Neutrophil (primary cell): ENCODE results near the gene CCDC146.

Experiments
- H3K27ac ChIP-seq: fragments of 200-600 bp; sonication (generic); 2 replicates; pipeline ENCODE4 v1.5.1; 2016; ENCODE audit warnings: mild to moderate bottlenecking, moderate library complexity
- H3K27me3 ChIP-seq: fragments of 200-600 bp; sonication (generic); 2 replicates; pipeline ENCODE4 v1.6.0; 2016; ENCODE audit warnings: mild to moderate bottlenecking
- H3K36me3 ChIP-seq: fragments of 200-600 bp; sonication (generic); 2 replicates; pipeline ENCODE4 v1.5.1; 2017
- H3K4me1 ChIP-seq, 2 experiments: fragments of 200-600 bp in 1 of 2; sonication (generic) in 1 of 2; 1 replicate in 1 of 2; 2 replicates in 1 of 2; pipeline versions ENCODE4 v1.5.1 to v1.6.1; 2013 to 2016; ENCODE audit warnings: low read depth in 1 of 2, low read length in 1 of 2, mild to moderate bottlenecking in 1 of 2, moderate library complexity in 1 of 2; ENCODE audit not compliant: control insufficient read depth in 1 of 2, insufficient read depth in 1 of 2
- H3K4me3 ChIP-seq, 2 experiments: fragments of 200-600 bp in 1 of 2; sonication (generic) in 1 of 2; 1 replicate in 1 of 2; 2 replicates in 1 of 2; pipeline ENCODE4 v1.5.1; 2013 to 2016; ENCODE audit warnings: low read depth in 1 of 2, low read length in 1 of 2, mild to moderate bottlenecking in 1 of 2, moderate library complexity in 1 of 2
- H3K9me3 ChIP-seq: fragments of 200-600 bp; sonication (generic); 2 replicates; pipeline ENCODE4 v1.5.1; 2016
- TF ChIP-seq, protein P1 (sequence below): fragments of 200-600 bp; sonication (generic); IDR thresholded peaks from 2 replicates; pipeline ENCODE4 v1.5.1; 2016; ENCODE audit warnings: antibody characterized with exemption

The CCDC146 gene

DNA sequence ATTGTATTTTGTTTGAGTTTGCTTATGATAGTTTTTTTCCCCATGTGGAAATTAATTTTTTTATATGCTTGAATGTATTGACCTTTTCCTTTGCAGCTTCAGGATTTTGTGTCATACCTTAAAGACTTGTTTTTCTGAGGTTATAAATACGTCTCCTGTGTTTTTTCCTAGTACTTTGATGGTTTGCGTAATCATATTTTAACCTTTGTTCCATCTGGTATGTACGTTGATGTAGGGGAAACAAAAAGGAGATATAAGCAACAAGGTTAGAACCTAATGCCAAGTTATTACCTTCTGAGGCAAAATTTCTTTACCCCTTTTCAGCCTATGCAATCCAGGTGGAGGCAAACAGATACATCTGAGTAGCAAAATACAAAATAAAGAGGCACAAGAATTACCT is 59.3 kb downstream of the CCDC146 start:
- TF ChIP-seq, protein P1, sequence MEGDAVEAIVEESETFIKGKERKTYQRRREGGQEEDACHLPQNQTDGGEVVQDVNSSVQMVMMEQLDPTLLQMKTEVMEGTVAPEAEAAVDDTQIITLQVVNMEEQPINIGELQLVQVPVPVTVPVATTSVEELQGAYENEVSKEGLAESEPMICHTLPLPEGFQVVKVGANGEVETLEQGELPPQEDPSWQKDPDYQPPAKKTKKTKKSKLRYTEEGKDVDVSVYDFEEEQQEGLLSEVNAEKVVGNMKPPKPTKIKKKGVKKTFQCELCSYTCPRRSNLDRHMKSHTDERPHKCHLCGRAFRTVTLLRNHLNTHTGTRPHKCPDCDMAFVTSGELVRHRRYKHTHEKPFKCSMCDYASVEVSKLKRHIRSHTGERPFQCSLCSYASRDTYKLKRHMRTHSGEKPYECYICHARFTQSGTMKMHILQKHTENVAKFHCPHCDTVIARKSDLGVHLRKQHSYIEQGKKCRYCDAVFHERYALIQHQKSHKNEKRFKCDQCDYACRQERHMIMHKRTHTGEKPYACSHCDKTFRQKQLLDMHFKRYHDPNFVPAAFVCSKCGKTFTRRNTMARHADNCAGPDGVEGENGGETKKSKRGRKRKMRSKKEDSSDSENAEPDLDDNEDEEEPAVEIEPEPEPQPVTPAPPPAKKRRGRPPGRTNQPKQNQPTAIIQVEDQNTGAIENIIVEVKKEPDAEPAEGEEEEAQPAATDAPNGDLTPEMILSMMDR: no peak
- Histone ChIP-seq H3K27ac (no peak overlapping the region), H3K4me1 (peaks cover 10 to 13% of the 10 kb centered on the region in 2 experiments), H3K4me3 (no peak overlapping the region), H3K9me3 (no peaks in the 10 kb centered on the region), H3K27me3 (no peaks in the 10 kb centered on the region), H3K36me3 (no peaks in the 10 kb centered on the region)

DNA sequence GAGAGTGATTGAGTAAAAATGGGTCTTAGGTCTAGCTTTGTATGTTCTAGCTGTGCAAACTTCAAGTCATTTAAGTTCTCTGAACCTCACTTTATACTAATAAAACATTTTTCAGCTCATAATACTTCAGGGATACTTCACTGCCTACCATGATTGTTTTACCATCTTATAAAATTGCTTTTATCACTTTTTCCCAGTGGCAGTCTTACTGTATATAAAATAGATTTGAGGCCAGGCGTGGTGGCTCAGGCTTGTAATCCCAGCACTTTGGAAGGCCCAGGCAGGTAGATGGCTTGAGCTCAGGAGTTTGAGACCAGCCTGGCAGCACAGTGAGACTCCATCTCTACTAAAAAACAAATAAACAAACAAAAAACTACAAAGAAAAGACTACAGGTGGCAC is 59.8 kb downstream of the CCDC146 start:
- Histone ChIP-seq H3K36me3 (no peaks in the 10 kb centered on the region), H3K9me3 (no peaks in the 10 kb centered on the region), H3K4me1 (peaks cover 15 to 19% of the 10 kb centered on the region in 2 experiments), H3K27ac (no peak overlapping the region), H3K4me3 (no peak overlapping the region), H3K27me3 (no peaks in the 10 kb centered on the region)
- TF ChIP-seq, protein P1: no peak

DNA sequence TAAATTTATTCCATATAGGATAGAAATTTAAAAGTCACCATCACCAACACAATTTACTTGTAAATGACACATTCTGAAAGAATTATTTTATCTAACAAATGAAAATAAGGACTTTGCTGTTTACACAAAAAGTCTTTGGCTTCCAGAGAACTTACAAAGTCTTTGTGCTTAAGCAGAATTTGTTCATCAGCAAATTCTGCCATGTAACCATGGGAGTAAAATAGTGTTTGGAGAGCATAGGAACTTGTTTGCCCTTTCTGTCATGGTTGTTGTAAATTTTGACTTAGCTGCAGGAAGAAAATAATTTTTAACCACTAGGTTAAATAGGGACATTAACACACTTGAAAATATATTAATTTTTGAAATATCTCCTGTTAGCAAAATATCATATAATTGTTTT is 62.0 kb downstream of the CCDC146 start:
- H3K27ac ChIP-seq: no peak overlapping the region
- TF ChIP-seq, protein P1: no peak

DNA sequence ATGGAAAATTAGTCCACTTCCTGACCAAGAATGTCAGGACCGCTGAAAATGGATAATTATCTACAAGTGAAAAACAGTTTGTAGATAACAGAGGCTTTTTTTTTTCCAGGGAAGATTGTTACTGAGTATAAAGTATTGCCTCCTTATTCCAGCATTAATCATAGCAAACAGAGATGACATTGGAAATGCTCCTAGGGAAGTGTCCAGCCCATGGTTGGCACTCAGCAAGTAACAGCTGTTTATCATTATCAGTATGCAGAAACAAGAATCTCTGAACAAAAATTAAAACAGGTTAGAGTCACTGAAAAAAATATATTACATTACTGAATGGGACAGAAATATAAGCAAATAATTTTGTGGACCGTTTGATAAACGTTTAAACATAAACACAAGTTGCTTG is 62.6 kb downstream of the CCDC146 start:
- Histone ChIP-seq H3K9me3 (no peaks in the 10 kb centered on the region), H3K36me3 (no peaks in the 10 kb centered on the region), H3K4me3 (no peak overlapping the region), H3K27ac (no peak overlapping the region), H3K4me1 (peaks cover 38 to 46% of the 10 kb centered on the region in 2 experiments), H3K27me3 (no peaks in the 10 kb centered on the region)
- TF ChIP-seq, protein P1: no peak

More for the DNA sequence above, 62.0 kb downstream of the CCDC146 start:
- no peaks in the 10 kb centered on the region for H3K36me3 ChIP-seq
- H3K4me3 ChIP-seq: no peak overlapping the region
- peaks cover 32 to 41% of the 10 kb centered on the region in 2 experiments for H3K4me1 ChIP-seq
- no peaks in the 10 kb centered on the region for H3K9me3 ChIP-seq
- H3K27me3 ChIP-seq: no peaks in the 10 kb centered on the region

DNA sequence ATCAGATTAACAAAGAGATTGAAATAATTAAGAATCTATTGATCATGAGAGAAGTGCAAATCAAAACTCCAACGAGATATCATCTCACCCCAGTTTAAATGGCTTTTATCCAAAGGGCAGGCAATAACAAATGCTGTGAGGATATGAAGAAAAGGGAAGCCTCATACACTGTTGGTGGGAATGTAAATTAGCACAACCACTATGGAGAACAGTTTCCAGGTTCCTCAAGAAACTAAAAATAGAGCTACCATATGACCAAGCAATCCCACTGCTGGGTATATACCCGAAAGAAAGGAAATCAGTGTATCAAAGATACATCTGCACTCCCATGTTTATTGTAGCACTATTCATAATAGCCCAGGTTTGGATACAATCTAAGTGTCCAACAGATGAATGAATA is 63.5 kb downstream of the CCDC146 start:
- TF ChIP-seq, protein P1: no peak
- peaks cover 43 to 55% of the 10 kb centered on the region in 2 experiments for H3K4me1 ChIP-seq
- H3K9me3 ChIP-seq: no peaks in the 10 kb centered on the region
- no peaks in the 10 kb centered on the region for H3K36me3 ChIP-seq
- H3K27me3 ChIP-seq: no peaks in the 10 kb centered on the region
- H3K4me3 ChIP-seq: no peak overlapping the region
- no peak overlapping the region for H3K27ac ChIP-seq
